ENCODE data around the gene CAB39L. TPM values are rescaled to one million over a fixed set of nuclear protein-coding genes. Genes with fewer than 3 reads are reported as not detected.

Gene CAB39L
- total and polyA plus RNA-seq, 9 of the 15 experiments (the other 6 are each of a cell fraction or from before 2014, with no cell fraction given) = 1.1 to 4.2 (median 2.6) TPM

DNA sequence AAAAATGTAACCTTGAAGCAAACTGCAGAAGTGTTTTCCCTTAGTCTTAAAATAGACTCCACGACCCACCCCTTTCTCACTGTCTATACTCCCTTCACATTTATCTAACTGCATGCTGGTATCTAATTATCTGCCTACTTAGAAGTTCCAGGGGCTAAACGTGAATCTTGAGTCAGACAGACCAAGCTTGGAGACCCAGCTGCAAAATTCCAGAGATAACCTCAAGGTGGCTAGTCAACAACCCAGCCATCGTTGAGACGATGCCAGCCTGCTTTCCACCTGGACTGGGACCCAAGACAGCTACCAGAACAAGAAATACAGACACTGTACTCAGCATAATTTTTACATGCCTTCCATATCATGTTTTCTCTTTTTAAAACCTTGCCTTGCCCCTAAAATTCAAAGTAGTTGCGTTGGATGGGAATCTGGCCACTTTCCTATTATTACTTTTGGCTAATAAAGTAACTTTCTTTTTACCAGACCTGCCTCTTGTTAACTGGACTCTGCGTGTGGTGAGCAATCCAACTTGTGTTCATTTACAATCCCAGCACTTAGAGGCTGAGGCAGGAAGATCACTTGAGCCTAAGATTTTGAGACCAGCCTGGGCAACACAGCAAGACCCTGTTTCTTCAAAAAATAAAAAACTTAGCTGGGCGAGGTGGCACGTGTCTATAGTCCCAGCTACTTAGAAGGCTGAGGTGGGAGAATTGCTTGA is 113.9 kb downstream of the CAB39L start:
- Histone ChIP-seq H3K9ac (ENCODE audit: insufficient read depth in 1 of 2, low read depth in 2 of 2, low read length in 2 of 2) (no peak overlapping the region), H3K36me3 (ENCODE audit: control insufficient read depth, insufficient read depth, low read length) (no peaks in the 10 kb centered on the region), H3K9me1 (ENCODE audit: control insufficient read depth, insufficient read depth, low read length) (no peaks in the 10 kb centered on the region), H2AFZ (ENCODE audit: low read depth, low read length) (peak overlapping the region; percentile 72), H3K27me3 (ENCODE audit: control insufficient read depth in 2 of 2, insufficient read depth in 2 of 2, low read length in 2 of 2) (no peaks in the 10 kb centered on the region), H3K4me3 (no peak overlapping the region), H4K20me1 (replicated peaks; ENCODE audit: control insufficient read depth, insufficient read depth, low read length) (no peaks in the 10 kb centered on the region), H3K79me2 (ENCODE audit: control insufficient read depth, insufficient read depth, low read length) (no peaks in the 10 kb centered on the region), H3K9me3 (replicated peaks; ENCODE audit: control insufficient read depth, insufficient read depth, low read depth, low read length) (no peaks in the 10 kb centered on the region), H3K4me1 (replicated peaks in 1 of 2; ENCODE audit: control insufficient read depth in 2 of 2, insufficient read depth in 2 of 2, low read length in 2 of 2) (peaks cover 0 to 5% of the 10 kb centered on the region in 2 experiments; a peak in 3 of 5 replicates), H3K4me2 (ENCODE audit: insufficient read depth, low read length) (no peak overlapping the region; the same call in 1 of the 2 replicates), H3K27ac (ENCODE audit: extremely low read depth, low read depth, low read length) (no peak overlapping the region)
- intact Hi-C loops (cut with micrococcal nuclease) (no loop called here), in situ Hi-C loops (cut with MboI) (no loop called here)
- ChIA-PET CTCF (ENCODE audit: low intra/inter-chr PET ratio) (no interaction called here), POLR2A (interaction anchor here (0.6 kb wide), 1 partner anchor 1561 kb away, joined by 3 read pairs; no protein-coding TSS in a partner anchor)
- no TSS peak for BruUV-seq (replicated peaks)
- WGBS (ENCODE audit: insufficient coverage, low coverage, missing lambda C conversion rate) = 48% methylated on average over 8 of the region's 8 CpGs
- DNase-seq (ENCODE audit: extremely low read depth in 1 of 4, low spot score in 3 of 4) (no peak), FAIRE-seq (peak; percentile 44), ATAC-seq (no peak)
- TF ChIP-seq ZNF121 (CRISPR knock-in tag; conservative IDR thresholded peaks at IDR 0.05) = peak; percentile 87
- TF ChIP-seq GATAD2A (IDR thresholded peaks at IDR 0.05) = no peak
- TF ChIP-seq, protein P1, sequence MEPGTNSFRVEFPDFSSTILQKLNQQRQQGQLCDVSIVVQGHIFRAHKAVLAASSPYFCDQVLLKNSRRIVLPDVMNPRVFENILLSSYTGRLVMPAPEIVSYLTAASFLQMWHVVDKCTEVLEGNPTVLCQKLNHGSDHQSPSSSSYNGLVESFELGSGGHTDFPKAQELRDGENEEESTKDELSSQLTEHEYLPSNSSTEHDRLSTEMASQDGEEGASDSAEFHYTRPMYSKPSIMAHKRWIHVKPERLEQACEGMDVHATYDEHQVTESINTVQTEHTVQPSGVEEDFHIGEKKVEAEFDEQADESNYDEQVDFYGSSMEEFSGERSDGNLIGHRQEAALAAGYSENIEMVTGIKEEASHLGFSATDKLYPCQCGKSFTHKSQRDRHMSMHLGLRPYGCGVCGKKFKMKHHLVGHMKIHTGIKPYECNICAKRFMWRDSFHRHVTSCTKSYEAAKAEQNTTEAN (CRISPR knock-in tag; IDR thresholded peaks at IDR 0.05) = no peak
- TF ChIP-seq TAF7 (tag; IDR thresholded peaks at IDR 0.05) = no peak
- no peak for TF ChIP-seq SRSF9 (IDR thresholded peaks at IDR 0.05; ENCODE audit: borderline replicate concordance, low read depth, low read length)
- TF ChIP-seq ZNF589 (CRISPR knock-in tag; IDR thresholded peaks at IDR 0.05; ENCODE audit: low read depth) = no peak
- no peak for TF ChIP-seq LCOR (CRISPR knock-in tag; IDR thresholded peaks at IDR 0.05)
- no peak for TF ChIP-seq ZNF282 (CRISPR knock-in tag; IDR thresholded peaks at IDR 0.05)
- TF ChIP-seq, protein P2, sequence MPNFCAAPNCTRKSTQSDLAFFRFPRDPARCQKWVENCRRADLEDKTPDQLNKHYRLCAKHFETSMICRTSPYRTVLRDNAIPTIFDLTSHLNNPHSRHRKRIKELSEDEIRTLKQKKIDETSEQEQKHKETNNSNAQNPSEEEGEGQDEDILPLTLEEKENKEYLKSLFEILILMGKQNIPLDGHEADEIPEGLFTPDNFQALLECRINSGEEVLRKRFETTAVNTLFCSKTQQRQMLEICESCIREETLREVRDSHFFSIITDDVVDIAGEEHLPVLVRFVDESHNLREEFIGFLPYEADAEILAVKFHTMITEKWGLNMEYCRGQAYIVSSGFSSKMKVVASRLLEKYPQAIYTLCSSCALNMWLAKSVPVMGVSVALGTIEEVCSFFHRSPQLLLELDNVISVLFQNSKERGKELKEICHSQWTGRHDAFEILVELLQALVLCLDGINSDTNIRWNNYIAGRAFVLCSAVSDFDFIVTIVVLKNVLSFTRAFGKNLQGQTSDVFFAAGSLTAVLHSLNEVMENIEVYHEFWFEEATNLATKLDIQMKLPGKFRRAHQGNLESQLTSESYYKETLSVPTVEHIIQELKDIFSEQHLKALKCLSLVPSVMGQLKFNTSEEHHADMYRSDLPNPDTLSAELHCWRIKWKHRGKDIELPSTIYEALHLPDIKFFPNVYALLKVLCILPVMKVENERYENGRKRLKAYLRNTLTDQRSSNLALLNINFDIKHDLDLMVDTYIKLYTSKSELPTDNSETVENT (CRISPR knock-in tag; IDR thresholded peaks at IDR 0.05) = no peak
- TF ChIP-seq HIVEP1 (CRISPR knock-in tag; IDR thresholded peaks at IDR 0.05) = no peak
- no peak for TF ChIP-seq SNRNP70 (optimal IDR thresholded peaks at IDR 0.05; ENCODE audit: low read depth, low read length)
- no peak for TF ChIP-seq MCM3 (IDR thresholded peaks at IDR 0.05)
- no peak for TF ChIP-seq ZC3H11A (IDR thresholded peaks at IDR 0.05; ENCODE audit: low read depth, low read length)
- TF ChIP-seq CBFA2T3 (IDR thresholded peaks at IDR 0.05) = peak; percentile 16; the same call in 1 of the 2 replicates
- TF ChIP-seq, protein P3, sequence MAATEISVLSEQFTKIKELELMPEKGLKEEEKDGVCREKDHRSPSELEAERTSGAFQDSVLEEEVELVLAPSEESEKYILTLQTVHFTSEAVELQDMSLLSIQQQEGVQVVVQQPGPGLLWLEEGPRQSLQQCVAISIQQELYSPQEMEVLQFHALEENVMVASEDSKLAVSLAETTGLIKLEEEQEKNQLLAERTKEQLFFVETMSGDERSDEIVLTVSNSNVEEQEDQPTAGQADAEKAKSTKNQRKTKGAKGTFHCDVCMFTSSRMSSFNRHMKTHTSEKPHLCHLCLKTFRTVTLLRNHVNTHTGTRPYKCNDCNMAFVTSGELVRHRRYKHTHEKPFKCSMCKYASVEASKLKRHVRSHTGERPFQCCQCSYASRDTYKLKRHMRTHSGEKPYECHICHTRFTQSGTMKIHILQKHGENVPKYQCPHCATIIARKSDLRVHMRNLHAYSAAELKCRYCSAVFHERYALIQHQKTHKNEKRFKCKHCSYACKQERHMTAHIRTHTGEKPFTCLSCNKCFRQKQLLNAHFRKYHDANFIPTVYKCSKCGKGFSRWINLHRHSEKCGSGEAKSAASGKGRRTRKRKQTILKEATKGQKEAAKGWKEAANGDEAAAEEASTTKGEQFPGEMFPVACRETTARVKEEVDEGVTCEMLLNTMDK (IDR thresholded peaks at IDR 0.05; ENCODE audit: borderline replicate concordance, insufficient read depth, low read depth, low read length, poor library complexity, severe bottlenecking) = no peak

All from K562 (cell line).